ENCODE data around the gene IL1R2. TPM values are rescaled to one million over a fixed set of nuclear protein-coding genes. Genes with fewer than 3 reads are reported as not detected.

IL1R2 gene
- total and polyA plus RNA-seq, 2 experiments from 2014 or later: not detected

DNA sequence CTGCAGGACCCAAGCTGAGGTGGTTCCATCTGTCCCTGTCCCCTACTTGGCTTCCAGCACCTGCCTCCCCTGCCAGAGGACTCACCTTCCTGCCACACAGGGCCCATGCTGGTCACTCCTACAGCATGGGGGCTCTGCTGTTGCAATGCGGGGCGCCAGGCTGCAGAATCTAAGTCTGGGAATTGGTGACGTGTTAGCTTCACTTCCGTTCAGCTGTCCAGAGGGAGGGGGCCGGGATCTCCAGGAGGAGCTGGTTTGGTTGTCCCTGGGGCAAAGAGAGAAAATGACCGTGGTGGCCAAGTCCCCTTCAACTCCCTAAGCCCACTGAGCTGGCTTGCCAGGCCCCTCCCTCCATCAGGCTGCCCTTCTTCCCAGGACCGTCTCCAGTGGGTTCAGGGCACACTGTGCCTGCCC lies 69.5 kb downstream of the IL1R2 start:
- DNase-seq (ENCODE audit: low spot score) (no peak), ATAC-seq (no peak)
- Histone ChIP-seq H3K4me2 (no peak overlapping the region), H2AFZ (no peak overlapping the region), H3K79me2 (replicated peaks; ENCODE audit: insufficient read depth) (no peaks in the 10 kb centered on the region), H3K36me3 (ENCODE audit: insufficient read depth) (no peaks in the 10 kb centered on the region), H3K4me3 (no peak overlapping the region), H3K9me2 (ENCODE audit: insufficient read depth) (no peaks in the 10 kb centered on the region; the same call in 1 of the 2 replicates), H3K4me1 (ENCODE audit: insufficient read depth) (no peaks in the 10 kb centered on the region), H4K20me1 (replicated peaks; ENCODE audit: insufficient read depth) (no peaks in the 10 kb centered on the region), H3F3A (replicated peaks; ENCODE audit: low read depth) (no peaks in the 10 kb centered on the region), H3K27ac (ENCODE audit: low read depth) (no peak overlapping the region), H3K27me3 (ENCODE audit: insufficient read depth) (no peaks in the 10 kb centered on the region)
- Mint-ChIP-seq H3K9me3 (no peaks in the 10 kb centered on the region; the same call in 2 of the 3 replicates), H3K36me3 (ENCODE audit: low read depth) (no peaks in the 10 kb centered on the region), H3K27me3 (ENCODE audit: insufficient read depth, low read depth, poor library complexity) (peaks cover 3% of the 10 kb centered on the region), H3K4me1 (peaks cover 8% of the 10 kb centered on the region; the same call in 2 of the 3 replicates), H3K4me3 (no peak overlapping the region), H3K27ac (no peak overlapping the region)
- TF ChIP-seq STAT1 (IDR thresholded peaks at IDR 0.05; ENCODE audit: unreplicated experiment): no peak
- no peak for TF ChIP-seq CTCF (conservative IDR thresholded peaks at IDR 0.05; ENCODE audit: low read depth in 2 of 2)
- TF ChIP-seq EZH2 (IDR thresholded peaks at IDR 0.05; ENCODE audit: low read depth, unreplicated experiment): no peak
- TF ChIP-seq, protein P1, sequence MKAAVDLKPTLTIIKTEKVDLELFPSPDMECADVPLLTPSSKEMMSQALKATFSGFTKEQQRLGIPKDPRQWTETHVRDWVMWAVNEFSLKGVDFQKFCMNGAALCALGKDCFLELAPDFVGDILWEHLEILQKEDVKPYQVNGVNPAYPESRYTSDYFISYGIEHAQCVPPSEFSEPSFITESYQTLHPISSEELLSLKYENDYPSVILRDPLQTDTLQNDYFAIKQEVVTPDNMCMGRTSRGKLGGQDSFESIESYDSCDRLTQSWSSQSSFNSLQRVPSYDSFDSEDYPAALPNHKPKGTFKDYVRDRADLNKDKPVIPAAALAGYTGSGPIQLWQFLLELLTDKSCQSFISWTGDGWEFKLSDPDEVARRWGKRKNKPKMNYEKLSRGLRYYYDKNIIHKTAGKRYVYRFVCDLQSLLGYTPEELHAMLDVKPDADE (IDR thresholded peaks at IDR 0.05): no peak
- TF ChIP-seq, protein P2, sequence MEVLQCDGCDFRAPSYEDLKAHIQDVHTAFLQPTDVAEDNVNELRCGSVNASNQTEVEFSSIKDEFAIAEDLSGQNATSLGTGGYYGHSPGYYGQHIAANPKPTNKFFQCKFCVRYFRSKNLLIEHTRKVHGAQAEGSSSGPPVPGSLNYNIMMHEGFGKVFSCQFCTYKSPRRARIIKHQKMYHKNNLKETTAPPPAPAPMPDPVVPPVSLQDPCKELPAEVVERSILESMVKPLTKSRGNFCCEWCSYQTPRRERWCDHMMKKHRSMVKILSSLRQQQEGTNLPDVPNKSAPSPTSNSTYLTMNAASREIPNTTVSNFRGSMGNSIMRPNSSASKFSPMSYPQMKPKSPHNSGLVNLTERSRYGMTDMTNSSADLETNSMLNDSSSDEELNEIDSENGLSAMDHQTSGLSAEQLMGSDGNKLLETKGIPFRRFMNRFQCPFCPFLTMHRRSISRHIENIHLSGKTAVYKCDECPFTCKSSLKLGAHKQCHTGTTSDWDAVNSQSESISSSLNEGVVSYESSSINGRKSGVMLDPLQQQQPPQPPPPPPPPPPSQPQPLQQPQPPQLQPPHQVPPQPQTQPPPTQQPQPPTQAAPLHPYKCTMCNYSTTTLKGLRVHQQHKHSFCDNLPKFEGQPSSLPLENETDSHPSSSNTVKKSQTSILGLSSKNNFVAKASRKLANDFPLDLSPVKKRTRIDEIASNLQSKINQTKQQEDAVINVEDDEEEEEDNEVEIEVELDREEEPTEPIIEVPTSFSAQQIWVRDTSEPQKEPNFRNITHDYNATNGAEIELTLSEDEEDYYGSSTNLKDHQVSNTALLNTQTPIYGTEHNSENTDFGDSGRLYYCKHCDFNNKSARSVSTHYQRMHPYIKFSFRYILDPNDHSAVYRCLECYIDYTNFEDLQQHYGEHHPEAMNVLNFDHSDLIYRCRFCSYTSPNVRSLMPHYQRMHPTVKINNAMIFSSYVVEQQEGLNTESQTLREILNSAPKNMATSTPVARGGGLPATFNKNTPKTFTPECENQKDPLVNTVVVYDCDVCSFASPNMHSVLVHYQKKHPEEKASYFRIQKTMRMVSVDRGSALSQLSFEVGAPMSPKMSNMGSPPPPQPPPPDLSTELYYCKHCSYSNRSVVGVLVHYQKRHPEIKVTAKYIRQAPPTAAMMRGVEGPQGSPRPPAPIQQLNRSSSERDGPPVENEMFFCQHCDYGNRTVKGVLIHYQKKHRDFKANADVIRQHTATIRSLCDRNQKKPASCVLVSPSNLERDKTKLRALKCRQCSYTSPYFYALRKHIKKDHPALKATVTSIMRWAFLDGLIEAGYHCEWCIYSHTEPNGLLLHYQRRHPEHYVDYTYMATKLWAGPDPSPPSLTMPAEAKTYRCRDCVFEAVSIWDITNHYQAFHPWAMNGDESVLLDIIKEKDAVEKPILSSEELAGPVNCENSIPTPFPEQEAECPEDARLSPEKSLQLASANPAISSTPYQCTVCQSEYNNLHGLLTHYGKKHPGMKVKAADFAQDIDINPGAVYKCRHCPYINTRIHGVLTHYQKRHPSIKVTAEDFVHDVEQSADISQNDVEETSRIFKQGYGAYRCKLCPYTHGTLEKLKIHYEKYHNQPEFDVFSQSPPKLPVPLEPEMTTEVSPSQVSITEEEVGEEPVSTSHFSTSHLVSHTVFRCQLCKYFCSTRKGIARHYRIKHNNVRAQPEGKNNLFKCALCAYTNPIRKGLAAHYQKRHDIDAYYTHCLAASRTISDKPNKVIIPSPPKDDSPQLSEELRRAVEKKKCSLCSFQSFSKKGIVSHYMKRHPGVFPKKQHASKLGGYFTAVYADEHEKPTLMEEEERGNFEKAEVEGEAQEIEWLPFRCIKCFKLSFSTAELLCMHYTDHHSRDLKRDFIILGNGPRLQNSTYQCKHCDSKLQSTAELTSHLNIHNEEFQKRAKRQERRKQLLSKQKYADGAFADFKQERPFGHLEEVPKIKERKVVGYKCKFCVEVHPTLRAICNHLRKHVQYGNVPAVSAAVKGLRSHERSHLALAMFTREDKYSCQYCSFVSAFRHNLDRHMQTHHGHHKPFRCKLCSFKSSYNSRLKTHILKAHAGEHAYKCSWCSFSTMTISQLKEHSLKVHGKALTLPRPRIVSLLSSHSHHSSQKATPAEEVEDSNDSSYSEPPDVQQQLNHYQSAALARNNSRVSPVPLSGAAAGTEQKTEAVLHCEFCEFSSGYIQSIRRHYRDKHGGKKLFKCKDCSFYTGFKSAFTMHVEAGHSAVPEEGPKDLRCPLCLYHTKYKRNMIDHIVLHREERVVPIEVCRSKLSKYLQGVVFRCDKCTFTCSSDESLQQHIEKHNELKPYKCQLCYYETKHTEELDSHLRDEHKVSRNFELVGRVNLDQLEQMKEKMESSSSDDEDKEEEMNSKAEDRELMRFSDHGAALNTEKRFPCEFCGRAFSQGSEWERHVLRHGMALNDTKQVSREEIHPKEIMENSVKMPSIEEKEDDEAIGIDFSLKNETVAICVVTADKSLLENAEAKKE (CRISPR knock-in tag; IDR thresholded peaks at IDR 0.05): no peak
- no peak for TF ChIP-seq NANOG (IDR thresholded peaks at IDR 0.05; ENCODE audit: borderline replicate concordance)
- TF ChIP-seq CREB1 (CRISPR knock-in tag; IDR thresholded peaks at IDR 0.05; ENCODE audit: low read depth): no peak
- TF ChIP-seq EZH2phosphoT487 (IDR thresholded peaks at IDR 0.05; ENCODE audit: unreplicated experiment): no peak
- TF ChIP-seq, protein P3, sequence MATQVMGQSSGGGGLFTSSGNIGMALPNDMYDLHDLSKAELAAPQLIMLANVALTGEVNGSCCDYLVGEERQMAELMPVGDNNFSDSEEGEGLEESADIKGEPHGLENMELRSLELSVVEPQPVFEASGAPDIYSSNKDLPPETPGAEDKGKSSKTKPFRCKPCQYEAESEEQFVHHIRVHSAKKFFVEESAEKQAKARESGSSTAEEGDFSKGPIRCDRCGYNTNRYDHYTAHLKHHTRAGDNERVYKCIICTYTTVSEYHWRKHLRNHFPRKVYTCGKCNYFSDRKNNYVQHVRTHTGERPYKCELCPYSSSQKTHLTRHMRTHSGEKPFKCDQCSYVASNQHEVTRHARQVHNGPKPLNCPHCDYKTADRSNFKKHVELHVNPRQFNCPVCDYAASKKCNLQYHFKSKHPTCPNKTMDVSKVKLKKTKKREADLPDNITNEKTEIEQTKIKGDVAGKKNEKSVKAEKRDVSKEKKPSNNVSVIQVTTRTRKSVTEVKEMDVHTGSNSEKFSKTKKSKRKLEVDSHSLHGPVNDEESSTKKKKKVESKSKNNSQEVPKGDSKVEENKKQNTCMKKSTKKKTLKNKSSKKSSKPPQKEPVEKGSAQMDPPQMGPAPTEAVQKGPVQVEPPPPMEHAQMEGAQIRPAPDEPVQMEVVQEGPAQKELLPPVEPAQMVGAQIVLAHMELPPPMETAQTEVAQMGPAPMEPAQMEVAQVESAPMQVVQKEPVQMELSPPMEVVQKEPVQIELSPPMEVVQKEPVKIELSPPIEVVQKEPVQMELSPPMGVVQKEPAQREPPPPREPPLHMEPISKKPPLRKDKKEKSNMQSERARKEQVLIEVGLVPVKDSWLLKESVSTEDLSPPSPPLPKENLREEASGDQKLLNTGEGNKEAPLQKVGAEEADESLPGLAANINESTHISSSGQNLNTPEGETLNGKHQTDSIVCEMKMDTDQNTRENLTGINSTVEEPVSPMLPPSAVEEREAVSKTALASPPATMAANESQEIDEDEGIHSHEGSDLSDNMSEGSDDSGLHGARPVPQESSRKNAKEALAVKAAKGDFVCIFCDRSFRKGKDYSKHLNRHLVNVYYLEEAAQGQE (IDR thresholded peaks at IDR 0.05; ENCODE audit: unreplicated experiment): no peak
- TF ChIP-seq ZNF331 (CRISPR knock-in tag; IDR thresholded peaks at IDR 0.05; ENCODE audit: low read depth): no peak
- no peak for TF ChIP-seq POLR2AphosphoS5 (IDR thresholded peaks at IDR 0.05; ENCODE audit: low read depth)

Data from GM23338 (cell line).